HG02798 (cell line): ENCODE data around the gene GJC3.
"Not testable (repeated sequence)": the region's sequence is repeated elsewhere in the genome, so short reads cannot be mapped to it uniquely, and the experiment has no call there.

Experiments used
- ATAC-seq: cut with Tn5 transposase; IDR thresholded peaks from one replicate; pipeline ENCODE4 v1.9.1; 2021; ENCODE audit warnings: mild to moderate bottlenecking; ENCODE audit not compliant: unreplicated experiment, poor library complexity

Gene GJC3

GRCh38 chr7:99928994-99929729, at the start of gene GJC3:
Gene GJC3 (minus strand): TSS chr7:99929620. CDS start chr7:99929620, 0 bp downstream.
- ATAC-seq: no peak

DNA sequence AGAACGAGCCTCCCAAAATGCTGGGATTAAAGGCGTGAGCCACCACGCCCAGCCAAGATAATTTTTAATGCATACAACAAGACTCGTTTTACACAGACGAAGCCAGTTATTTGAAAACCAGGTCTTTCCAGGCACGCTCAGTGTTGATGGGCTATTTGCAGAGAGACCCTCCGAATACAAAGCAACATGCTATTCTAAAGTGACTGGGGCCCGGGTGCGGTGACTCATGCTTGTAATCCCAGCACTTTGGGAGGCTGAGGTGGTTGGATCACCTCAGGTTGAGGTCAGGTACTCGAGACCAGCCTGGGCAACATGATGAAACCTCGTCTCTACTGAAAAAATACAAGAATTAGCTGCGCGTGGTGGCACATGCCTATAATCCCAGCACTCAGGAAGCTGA, 47.2 kb upstream of the GJC3 start:
- no peak for ATAC-seq

GRCh38 chr7:99975782-99976521, 46.5 kb upstream of the GJC3 start, which contains the start of gene AZGP1:
Gene AZGP1 (minus strand): TSS chr7:99976031. CDS start chr7:99976020, 11 bp downstream.
- no peak for ATAC-seq

- ATAC-seq: no peak
These were observed 45.3 kb upstream of the GJC3 start for GRCh38 chr7:99974681-99975080.

DNA sequence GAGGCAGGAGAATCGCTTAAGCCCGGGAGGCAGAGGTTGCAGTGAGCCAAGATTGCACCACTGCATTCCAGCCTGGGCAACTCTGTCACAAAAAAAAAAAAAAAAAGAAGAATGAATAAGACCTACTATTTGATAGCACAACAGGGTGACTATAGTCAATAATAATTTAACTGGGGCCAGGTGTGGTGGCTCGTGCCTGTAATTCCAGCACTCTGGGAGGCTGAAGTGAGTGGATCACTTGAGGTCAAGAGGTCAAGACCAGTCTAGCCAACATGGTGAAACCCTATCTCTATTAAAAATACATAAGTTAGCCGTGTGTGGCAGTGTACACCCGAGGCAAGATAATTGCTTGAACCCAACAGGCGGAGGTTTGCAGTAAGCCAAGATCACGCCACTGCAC, 44.4 kb upstream of the GJC3 start:
- not testable (repeated sequence) for ATAC-seq

DNA sequence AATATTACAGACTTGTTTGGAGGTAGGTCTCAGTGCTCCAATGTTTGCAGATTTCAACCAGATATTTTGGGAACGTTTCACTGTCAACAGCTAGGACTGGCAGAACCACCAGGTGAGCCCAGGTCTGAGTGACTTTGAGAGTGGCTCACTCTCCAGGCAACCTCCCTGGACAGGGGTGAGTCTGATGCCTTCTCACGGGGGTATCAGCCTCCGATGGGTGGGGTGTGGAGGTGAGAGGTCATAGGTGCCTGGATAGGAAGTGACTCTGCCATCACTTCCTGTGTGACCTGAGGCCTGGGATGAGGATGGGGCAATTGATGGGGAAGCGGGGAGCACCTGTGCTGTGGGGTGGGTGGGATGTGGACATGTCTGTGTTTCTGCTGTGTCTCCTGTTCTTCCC, 41.8 kb upstream of the GJC3 start:
- ATAC-seq: no peak

- not testable (repeated sequence) for ATAC-seq
These were observed 40.4 kb upstream of the GJC3 start for GRCh38 chr7:99969813-99970212.

GRCh38 chr7:99969298-99969697, 39.9 kb upstream of the GJC3 start:
- ATAC-seq: no peak

DNA sequence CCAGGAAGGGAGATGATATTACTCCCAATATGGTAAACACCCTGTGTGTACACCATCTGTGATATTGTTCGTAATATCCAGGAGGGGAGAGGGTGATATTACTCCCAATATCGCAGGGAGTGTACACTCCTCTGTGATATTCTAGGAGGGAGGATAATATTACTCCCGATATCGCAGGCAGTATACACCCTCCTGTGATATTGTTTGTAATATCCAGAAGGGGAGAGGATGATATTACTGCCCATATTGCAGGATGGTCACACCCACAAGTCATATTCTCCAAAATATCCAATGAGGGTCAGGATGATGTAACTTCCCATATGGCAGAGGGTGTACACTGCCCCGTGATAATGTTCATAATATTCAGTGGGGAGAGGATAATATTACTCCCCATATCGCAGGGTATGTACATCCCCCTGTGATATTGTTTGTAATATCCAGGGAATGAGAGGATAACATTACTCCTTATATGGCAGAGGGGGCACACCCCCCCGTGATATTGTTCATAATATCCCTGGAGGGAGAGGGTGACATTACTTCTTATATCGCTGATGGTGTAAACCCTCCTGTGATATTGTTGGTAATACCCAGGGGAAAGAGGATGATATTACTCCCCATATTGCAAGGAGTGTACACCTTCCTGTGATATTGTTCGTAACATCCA, 29.3 kb upstream of the GJC3 start:
- no peak for ATAC-seq

- ATAC-seq: no peak
These were observed 25.8 kb upstream of the GJC3 start for GRCh38 chr7:99955247-99955646.

DNA sequence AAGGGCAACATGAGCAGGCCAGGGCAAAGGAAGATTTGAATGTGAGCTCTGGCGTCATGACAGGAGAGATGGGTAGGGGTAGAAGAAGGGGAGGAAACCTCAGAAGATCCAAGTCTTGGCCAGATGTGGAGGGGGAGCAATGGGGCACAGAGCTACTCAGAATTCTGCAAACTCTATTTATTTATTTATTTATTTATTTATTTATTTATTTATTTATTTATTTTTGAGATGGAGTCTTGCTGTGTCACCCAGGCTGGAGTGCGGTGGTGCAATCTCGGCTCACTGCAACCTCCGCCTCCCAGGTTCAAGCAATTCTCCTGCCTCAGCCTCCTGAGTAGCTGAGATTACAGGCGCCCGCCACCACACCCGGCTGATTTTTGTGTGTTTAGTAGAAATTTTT, 25.2 kb upstream of the GJC3 start:
- ATAC-seq: not testable (repeated sequence)

GRCh38 chr7:99953649-99954048, 24.2 kb upstream of the GJC3 start:
- no peak for ATAC-seq

- ATAC-seq: not testable (repeated sequence)
These were observed 23.2 kb upstream of the GJC3 start for GRCh38 chr7:99952649-99953048.

- not testable (repeated sequence) for ATAC-seq
These were observed 21.4 kb upstream of the GJC3 start for GRCh38 chr7:99950819-99951218.

GRCh38 chr7:99949645-99950228, 20.3 kb upstream of the GJC3 start:
- ATAC-seq: no peak

DNA sequence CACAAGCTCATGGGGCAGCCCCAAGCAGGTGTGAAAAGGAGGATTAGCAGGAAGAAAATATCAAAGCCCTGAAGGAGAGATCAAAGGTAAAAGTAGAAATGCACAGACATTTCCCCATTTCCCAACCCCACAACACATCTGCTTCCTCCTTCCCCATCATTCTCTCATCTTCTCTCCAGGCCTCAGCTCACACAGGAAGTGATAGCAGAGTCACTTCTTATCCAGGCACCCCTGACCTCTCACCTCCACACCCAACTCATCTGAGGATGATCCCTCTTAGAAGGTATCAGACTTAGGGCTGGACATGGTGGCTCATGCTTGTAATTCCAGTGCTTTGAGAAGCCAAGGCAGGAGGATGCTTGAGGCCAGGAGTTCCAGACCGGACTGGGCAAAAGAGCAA, 18.2 kb upstream of the GJC3 start:
- ATAC-seq: no peak

- no peak for ATAC-seq
These were observed 15.2 kb upstream of the GJC3 start for GRCh38 chr7:99944497-99945070.

DNA sequence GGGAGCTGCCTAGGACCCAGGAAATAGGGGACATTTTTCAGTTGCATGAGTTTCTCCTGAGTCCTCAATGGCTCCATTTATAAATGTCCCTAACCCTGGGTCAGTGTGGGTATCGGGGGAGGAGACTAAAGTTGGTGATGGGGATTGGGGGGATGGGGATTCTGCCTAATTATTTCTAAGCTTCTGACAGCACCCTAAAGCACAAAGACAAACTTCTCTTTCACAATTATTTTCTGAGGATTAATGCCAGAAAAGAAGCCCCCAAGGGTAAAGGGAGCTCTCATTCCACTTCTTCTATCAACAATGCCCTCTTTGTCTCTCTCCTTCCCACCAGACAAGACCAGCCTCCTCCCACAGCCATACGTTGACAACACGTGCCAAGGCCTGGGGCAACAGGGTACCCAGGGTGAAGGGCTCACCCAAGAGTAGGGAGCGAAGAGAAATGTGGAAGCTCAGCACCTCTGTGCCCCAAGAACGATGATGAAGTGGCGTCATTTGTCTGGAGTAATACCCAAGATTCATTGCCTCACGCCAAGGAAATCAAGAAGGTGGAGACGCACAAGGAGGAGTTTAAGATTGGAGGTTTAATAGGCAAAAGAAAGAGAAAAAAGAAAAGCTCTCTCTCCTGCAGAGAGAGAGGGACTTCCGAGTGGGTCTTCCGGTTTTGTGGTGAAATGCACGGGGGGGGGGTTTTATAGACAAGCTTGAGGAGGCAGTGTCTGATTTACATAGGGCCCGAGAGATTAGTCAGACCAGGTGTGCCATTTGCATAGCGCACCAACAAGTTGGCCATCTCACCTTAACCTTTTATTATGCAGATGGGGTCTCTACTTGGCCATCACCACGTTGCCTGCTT, 14.4 kb upstream of the GJC3 start:
- no peak for ATAC-seq

DNA sequence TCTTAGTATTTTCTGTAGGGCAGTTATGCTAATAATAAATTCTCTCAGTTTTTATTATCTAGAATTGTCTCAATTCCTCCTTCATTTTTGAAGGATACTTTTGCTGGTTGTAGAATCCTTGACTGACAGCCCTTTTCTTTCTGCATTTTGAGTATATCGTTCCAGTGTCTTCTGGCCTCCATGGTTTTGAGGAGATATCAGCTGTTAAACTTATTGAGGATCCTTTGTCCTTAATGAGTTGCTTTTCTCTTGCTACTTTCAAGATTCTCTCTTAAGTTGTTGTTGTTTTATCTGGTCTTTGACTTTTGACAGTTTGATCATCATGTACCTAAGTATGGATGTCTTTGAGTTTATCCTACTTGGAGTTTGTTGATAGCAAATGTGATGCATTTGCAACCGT, 8.9 kb upstream of the GJC3 start:
- ATAC-seq: no peak

- ATAC-seq: not testable (repeated sequence)
These were observed 5.6 kb upstream of the GJC3 start for GRCh38 chr7:99935009-99935408.
